CD4-positive, alpha-beta memory T cell (primary cell): ENCODE data around the gene WRAP73. TPM values are rescaled to one million over a fixed set of nuclear protein-coding genes. Genes with fewer than 3 reads are reported as not detected.

Source experiments
- CTCF ChIA-PET: fragments of 350-600 bp; sonication (Branson Sonifier 250); formaldehyde crosslinking; loops from one replicate; lab custom pipeline; 2021; ENCODE audit warnings: inconsistent platforms; ENCODE audit not compliant: partially characterized antibody; lab: Charles Lee
- POLR2A ChIA-PET: fragments of 350-600 bp; sonication (Branson Sonifier 250); formaldehyde crosslinking; loops from one replicate; lab custom pipeline; 2021; ENCODE audit not compliant: partially characterized antibody; lab: Charles Lee
- DNase-seq, 5 donors: peaks; one replicate each; pipeline versions ENCODE4 v3.0.0 to v3.0.0-alpha.2; 2020 to 2022; ENCODE audit warnings: mixed read lengths in 1 of 5
- H3K27ac ChIP-seq: one replicate; pipeline ENCODE4 v1.7.0; 2013; ENCODE audit warnings: low read depth, low read length
- H3K27me3 ChIP-seq: 2 replicates; pipeline ENCODE4 v1.7.0; 2013; ENCODE audit warnings: mild to moderate bottlenecking, low read length, moderate library complexity; ENCODE audit not compliant: insufficient read depth
- H3K36me3 ChIP-seq: 2 replicates; pipeline ENCODE4 v1.7.0; 2013; ENCODE audit warnings: mild to moderate bottlenecking, low read length, moderate library complexity; ENCODE audit not compliant: insufficient read depth
- H3K4me1 ChIP-seq: 2 replicates; pipeline ENCODE4 v1.7.0; 2013; ENCODE audit warnings: mild to moderate bottlenecking, low read length, moderate library complexity; ENCODE audit not compliant: insufficient read depth
- H3K4me3 ChIP-seq, 2 donors: one replicate each; pipeline ENCODE4 v1.7.0; 2013; ENCODE audit warnings: low read length in 2 of 2, mild to moderate bottlenecking in 1 of 2
- H3K9me3 ChIP-seq, 2 donors: one replicate each; pipeline ENCODE4 v1.7.0; 2013; ENCODE audit warnings: low read length in 2 of 2, control low read depth in 1 of 2; ENCODE audit not compliant: control insufficient read depth in 1 of 2
- H3K27ac Mint-ChIP-seq, 7 donors: one replicate each; pipeline ENCODE4 v1.8.0; 2020 to 2021; ENCODE audit warnings: mixed read lengths in 7 of 7, mild to moderate bottlenecking in 6 of 7, inconsistent platforms in 3 of 7, moderate library complexity in 3 of 7
- H3K27me3 Mint-ChIP-seq, 2 donors: one replicate each; pipeline ENCODE4 v1.8.0; 2020 to 2021; ENCODE audit warnings: mixed read lengths in 2 of 2
- H3K36me3 Mint-ChIP-seq, 2 donors: one replicate each; pipeline ENCODE4 v1.8.0; 2020 to 2021; ENCODE audit warnings: mixed read lengths in 2 of 2, inconsistent platforms in 1 of 2, mild to moderate bottlenecking in 1 of 2
- H3K4me1 Mint-ChIP-seq, 4 donors: one replicate each; pipeline ENCODE4 v1.8.0; 2020 to 2021; ENCODE audit warnings: mixed read lengths in 4 of 4, mild to moderate bottlenecking in 1 of 4
- H3K4me3 Mint-ChIP-seq, 8 donors: one replicate each; pipeline ENCODE4 v1.8.0; 2020 to 2021; ENCODE audit warnings: mixed read lengths in 8 of 8, mild to moderate bottlenecking in 7 of 8, moderate library complexity in 6 of 8, inconsistent platforms in 3 of 8
- H3K9me3 Mint-ChIP-seq, 8 donors: one replicate each; pipeline ENCODE4 v1.8.0; 2020 to 2021; ENCODE audit warnings: mixed read lengths in 8 of 8, mild to moderate bottlenecking in 5 of 8, inconsistent platforms in 3 of 8, moderate library complexity in 1 of 8
- intact Hi-C: fragments of 100-400 bp; cut with micrococcal nuclease; formaldehyde crosslinking; loops from one replicate; pipeline ENCODE4 v1.15.1; 2023
- polyA plus RNA-seq, 2 donors: library from polyadenylated mRNA; unstranded; fragments of 300-500 nt; fragmentation: Illumina TruSeq; gene quantifications; one replicate each; pipeline ENCODE4 v1.2.3, GENCODE V29; 2021
- total RNA-seq, 2 experiments: library from RNA; stranded (reverse); gene quantifications; one replicate each; pipeline ENCODE4 v1.2.3, GENCODE V29; 2021

Gene WRAP73
- total and polyA plus RNA-seq, 4 experiments from 2014 or later, result 24.4 to 40.7 (median 34.6) TPM

DNA sequence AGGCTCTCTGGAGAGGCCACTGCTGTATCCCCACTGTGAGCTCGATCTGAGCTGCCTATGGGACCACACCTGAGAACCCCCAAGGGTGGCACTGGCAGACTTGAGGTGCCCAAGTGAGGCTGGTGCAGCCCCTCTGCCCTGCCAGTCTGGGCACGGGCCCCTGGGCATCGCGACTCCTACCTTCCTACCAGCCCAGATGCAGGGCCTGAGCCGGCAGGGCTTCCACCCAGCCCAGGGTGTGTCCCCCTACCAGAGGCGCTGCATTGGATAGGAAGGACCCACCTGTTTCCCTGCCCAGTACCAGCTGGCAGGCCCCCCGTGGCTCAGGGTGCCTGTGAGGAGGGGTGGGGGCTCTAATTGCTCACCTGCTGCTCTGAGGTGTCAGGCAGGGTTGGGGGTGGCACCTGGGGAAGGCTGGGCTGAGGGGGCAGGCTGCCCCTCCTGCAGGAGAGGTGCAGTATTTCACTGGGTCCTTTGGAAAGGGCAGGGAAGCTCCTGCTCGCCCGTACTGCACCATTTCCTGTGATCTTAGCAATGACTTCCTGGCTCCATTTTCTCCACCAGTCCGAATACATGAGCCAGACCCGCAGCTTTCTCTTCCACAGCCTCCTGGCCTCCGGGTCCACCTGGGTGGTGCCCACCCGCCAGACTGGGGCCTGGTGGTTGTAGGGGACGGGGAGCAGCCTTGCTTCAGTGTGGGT, 14.2 kb upstream of the WRAP73 start:
- Mint-ChIP-seq H3K36me3 (no peaks in the 10 kb centered on the region), H3K4me3 (no peak overlapping the region), H3K4me1 (peaks cover 0 to 1% (median 0%) of the 10 kb centered on the region in 4 donors), H3K27ac (no peak overlapping the region), H3K27me3 (peaks cover 6 to 9% of the 10 kb centered on the region in 2 donors), H3K9me3 (peaks cover 0 to 3% (median 0%) of the 10 kb centered on the region in 8 donors)
- intact Hi-C loops, result no loop called here
- Histone ChIP-seq H3K36me3 (no peaks in the 10 kb centered on the region), H3K4me3 (no peak overlapping the region), H3K9me3 (no peaks in the 10 kb centered on the region), H3K4me1 (no peaks in the 10 kb centered on the region), H3K27ac (no peak overlapping the region), H3K27me3 (no peaks in the 10 kb centered on the region)
- POLR2A ChIA-PET, result interaction anchor here (0.6 kb wide), 1 partner anchor 11 kb away, joined by 3 read pairs; no protein-coding TSS in a partner anchor
- DNase-seq, result peak in 1 of 5 donors; percentile 11
- CTCF ChIA-PET, result no interaction called here

DNA sequence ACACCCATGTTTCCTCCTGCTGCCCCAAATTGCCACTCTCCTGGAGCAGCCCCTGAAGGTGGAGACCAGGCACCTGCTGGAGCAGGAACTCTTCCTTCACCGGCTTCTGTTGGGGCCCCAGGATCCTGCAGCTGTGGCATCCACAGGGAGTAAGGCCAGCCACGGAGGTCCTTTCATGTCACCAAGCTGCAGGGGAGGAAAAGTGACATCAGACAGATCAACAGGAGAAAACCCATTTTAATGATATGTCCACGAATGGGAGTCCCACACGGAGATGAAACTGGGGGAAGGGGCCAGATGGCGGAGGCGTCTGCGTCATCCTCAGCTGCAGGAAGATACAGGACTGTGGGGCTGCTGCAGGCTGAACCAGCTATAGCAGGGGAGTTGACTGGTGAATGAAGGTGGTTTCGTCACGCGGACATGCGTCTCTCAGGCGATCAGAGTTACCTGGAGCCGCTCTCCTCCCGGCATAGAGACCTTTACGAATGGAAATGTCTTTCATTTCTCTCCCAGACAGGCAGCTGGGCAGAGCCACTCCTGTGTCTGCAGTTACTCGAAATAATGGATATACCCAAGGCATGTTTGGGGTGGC, 12.3 kb upstream of the WRAP73 start:
- Histone ChIP-seq H3K4me1 (no peaks in the 10 kb centered on the region), H3K9me3 (no peaks in the 10 kb centered on the region), H3K4me3 (no peak overlapping the region), H3K27ac (no peak overlapping the region), H3K36me3 (no peaks in the 10 kb centered on the region), H3K27me3 (peaks cover 1% of the 10 kb centered on the region)
- no peaks in the 10 kb centered on the region for H3K9me3 Mint-ChIP-seq
- H3K4me3 Mint-ChIP-seq, result no peak overlapping the region
- ChIA-PET POLR2A (no interaction called here), CTCF (no interaction called here)
- intact Hi-C loops, result no loop called here
- peaks cover 11 to 12% of the 10 kb centered on the region in 2 donors for H3K27me3 Mint-ChIP-seq
- H3K27ac Mint-ChIP-seq, result peak overlapping the region in 1 of 7 donors; percentile 65
- no peaks in the 10 kb centered on the region for H3K4me1 Mint-ChIP-seq
- no peak for DNase-seq
- H3K36me3 Mint-ChIP-seq, result no peaks in the 10 kb centered on the region

DNA sequence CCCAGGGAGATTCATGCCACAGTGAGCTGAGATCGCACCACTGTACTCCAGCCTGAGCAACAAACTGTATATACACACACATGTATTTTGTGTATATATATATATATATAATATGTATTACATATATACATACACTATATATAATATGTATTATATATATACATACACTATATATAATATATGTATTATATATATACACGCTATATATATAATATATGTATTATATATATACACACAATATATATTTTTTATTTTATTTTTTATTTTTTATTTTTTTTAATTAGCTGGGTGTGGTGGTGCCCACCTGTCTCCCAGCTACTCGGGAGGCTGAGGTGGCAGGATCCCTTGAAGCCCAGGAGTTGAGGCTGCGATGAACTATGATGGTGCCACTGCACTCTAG, 11.7 kb upstream of the WRAP73 start:
- Mint-ChIP-seq H3K27me3 (peaks cover 9 to 13% of the 10 kb centered on the region in 2 donors), H3K36me3 (no peaks in the 10 kb centered on the region), H3K27ac (no peak overlapping the region), H3K9me3 (no peaks in the 10 kb centered on the region), H3K4me3 (no peak overlapping the region), H3K4me1 (no peaks in the 10 kb centered on the region)
- Histone ChIP-seq H3K4me1 (no peaks in the 10 kb centered on the region), H3K9me3 (no peaks in the 10 kb centered on the region), H3K27ac (no peak overlapping the region), H3K36me3 (no peaks in the 10 kb centered on the region), H3K4me3 (no peak overlapping the region), H3K27me3 (peaks cover 3% of the 10 kb centered on the region)
- ChIA-PET CTCF (no interaction called here), POLR2A (no interaction called here)
- intact Hi-C loops, result no loop called here
- no peak for DNase-seq

DNA sequence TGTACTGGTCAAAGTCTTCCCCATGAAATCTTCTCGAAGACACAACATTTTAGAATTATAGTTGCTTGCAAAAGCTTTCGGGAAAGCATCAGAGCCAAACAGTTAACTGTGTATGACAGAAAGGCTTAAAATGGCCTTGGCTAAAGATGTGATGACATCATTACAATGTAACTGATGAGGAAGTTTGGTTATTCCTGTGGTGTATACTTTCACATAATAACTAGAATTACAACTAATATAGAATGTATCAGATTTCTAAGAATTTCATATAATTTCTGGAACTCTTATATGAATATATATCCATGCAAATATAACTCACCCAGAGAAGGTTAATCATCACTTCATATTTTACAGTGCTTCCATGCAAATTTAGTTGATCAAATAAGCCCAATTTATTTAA, 10.8 kb upstream of the WRAP73 start:
- peaks cover 12 to 16% of the 10 kb centered on the region in 2 donors for H3K27me3 Mint-ChIP-seq
- no peak for DNase-seq
- Histone ChIP-seq H3K9me3 (no peaks in the 10 kb centered on the region), H3K36me3 (no peaks in the 10 kb centered on the region), H3K27ac (no peak overlapping the region), H3K4me3 (no peak overlapping the region), H3K4me1 (no peaks in the 10 kb centered on the region), H3K27me3 (peaks cover 3% of the 10 kb centered on the region)
- ChIA-PET POLR2A (no interaction called here), CTCF (no interaction called here)
- intact Hi-C loops, result no loop called here
- no peak overlapping the region for H3K27ac Mint-ChIP-seq
- H3K36me3 Mint-ChIP-seq, result no peaks in the 10 kb centered on the region
- H3K4me3 Mint-ChIP-seq, result no peak overlapping the region
- peaks cover 0 to 1% (median 0%) of the 10 kb centered on the region in 4 donors for H3K4me1 Mint-ChIP-seq
- no peaks in the 10 kb centered on the region for H3K9me3 Mint-ChIP-seq

DNA sequence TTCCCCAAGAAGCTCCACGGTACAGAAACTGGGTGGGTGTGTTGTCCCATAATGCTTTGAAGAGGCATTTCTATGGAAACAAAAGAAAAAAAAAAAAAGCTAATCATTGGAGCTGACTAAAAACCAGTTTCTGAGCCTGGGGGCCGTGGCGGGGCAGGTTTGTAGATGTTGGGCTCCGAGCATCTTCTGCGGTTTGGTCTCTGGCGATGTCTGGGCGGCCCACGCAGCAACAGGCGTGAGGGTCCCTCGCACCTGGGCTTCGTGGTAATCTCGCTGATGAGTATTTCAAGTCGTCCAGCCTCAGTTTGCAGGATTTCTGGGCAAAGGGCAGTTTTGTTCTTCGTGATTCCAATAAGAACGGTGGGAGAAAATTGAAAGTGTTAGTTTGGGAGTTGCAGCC, 9.2 kb upstream of the WRAP73 start:
- Mint-ChIP-seq H3K4me3 (no peak overlapping the region), H3K27me3 (peaks cover 22 to 28% of the 10 kb centered on the region in 2 donors), H3K27ac (no peak overlapping the region), H3K4me1 (peaks cover 0 to 1% (median 0%) of the 10 kb centered on the region in 4 donors), H3K36me3 (no peaks in the 10 kb centered on the region), H3K9me3 (no peaks in the 10 kb centered on the region)
- POLR2A ChIA-PET, result no interaction called here
- intact Hi-C loops, result no loop called here
- H3K4me3 ChIP-seq, result no peak overlapping the region
- peaks cover 3% of the 10 kb centered on the region for H3K27me3 ChIP-seq
- no peak for DNase-seq
- H3K4me1 ChIP-seq, result no peaks in the 10 kb centered on the region
- CTCF ChIA-PET, result no interaction called here
- H3K9me3 ChIP-seq, result no peaks in the 10 kb centered on the region
- H3K27ac ChIP-seq, result no peak overlapping the region
- no peaks in the 10 kb centered on the region for H3K36me3 ChIP-seq

DNA sequence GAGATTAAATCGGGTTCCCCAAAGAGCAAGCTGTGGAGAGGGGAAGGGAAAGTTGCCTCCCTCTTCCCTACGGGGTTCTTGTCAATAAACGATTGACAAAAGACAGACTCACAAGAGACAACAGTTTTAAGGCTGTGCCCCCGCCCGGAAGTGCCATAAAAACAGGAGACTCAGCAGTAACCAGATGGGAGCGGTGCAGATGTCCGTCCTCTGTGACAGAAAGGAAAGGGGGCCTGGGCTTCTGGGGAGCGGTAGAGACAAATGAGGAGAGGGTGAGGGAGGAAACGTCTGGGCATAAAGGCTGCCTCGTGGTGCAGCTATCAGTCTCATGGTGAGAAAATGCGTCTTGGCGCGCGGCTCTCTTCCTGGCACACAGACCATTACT, 8.3 kb upstream of the WRAP73 start:
- H3K27ac ChIP-seq, result no peak overlapping the region
- Mint-ChIP-seq H3K27ac (no peak overlapping the region), H3K4me3 (no peak overlapping the region), H3K9me3 (no peaks in the 10 kb centered on the region), H3K36me3 (no peaks in the 10 kb centered on the region), H3K27me3 (peaks cover 30 to 36% of the 10 kb centered on the region in 2 donors), H3K4me1 (peaks cover 0 to 5% (median under 1%) of the 10 kb centered on the region in 4 donors)
- ChIA-PET CTCF (no interaction called here), POLR2A (no interaction called here)
- intact Hi-C loops, result no loop called here
- no peaks in the 10 kb centered on the region for H3K4me1 ChIP-seq
- DNase-seq, result no peak
- H3K27me3 ChIP-seq, result peaks cover 3% of the 10 kb centered on the region
- H3K4me3 ChIP-seq, result no peak overlapping the region
- no peaks in the 10 kb centered on the region for H3K9me3 ChIP-seq
- H3K36me3 ChIP-seq, result no peaks in the 10 kb centered on the region

DNA sequence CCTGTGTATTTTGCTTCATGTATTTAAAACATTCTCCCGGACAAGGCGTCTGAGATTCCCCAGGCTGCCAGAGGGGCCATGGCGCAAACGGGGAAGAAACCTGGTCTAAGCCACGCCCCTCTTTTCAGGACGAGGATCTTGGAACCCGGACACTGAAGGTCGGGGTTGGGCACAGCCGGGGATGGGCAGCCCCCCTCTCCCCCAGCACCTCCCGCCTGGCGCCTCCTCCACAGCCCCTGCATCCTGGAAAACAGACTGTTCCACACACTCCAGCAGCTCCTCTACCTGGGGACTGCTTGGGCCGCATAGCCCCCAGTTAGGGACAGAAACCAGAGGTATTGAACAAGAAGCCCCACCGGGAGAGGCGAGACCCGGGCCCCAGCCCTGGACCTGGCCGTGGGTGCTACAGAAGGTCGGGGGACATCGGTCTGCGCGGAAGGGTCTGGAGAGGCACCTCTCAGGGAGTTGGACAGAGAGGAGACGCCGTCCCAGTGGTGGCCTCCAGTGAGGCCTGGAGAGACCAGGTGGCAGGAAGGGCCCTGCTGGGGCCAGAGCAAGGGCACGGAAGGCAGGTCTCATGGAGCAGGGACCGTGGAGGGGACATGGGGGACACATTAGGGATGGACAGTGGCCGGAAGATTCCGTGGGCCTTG, 7.8 kb upstream of the WRAP73 start:
- Histone ChIP-seq H3K4me1 (no peaks in the 10 kb centered on the region), H3K36me3 (no peaks in the 10 kb centered on the region), H3K27ac (no peak overlapping the region), H3K27me3 (peaks cover 3% of the 10 kb centered on the region), H3K9me3 (no peaks in the 10 kb centered on the region), H3K4me3 (no peak overlapping the region)
- H3K36me3 Mint-ChIP-seq, result no peaks in the 10 kb centered on the region
- DNase-seq, result no peak
- CTCF ChIA-PET, result no interaction called here
- peaks cover 32 to 33% of the 10 kb centered on the region in 2 donors for H3K27me3 Mint-ChIP-seq
- no peak overlapping the region for H3K4me3 Mint-ChIP-seq
- intact Hi-C loops, result no loop called here
- no peak overlapping the region for H3K27ac Mint-ChIP-seq
- H3K9me3 Mint-ChIP-seq, result no peaks in the 10 kb centered on the region
- H3K4me1 Mint-ChIP-seq, result peaks cover 0 to 6% (median under 1%) of the 10 kb centered on the region in 4 donors
- POLR2A ChIA-PET, result no interaction called here
